ENCODE results near the gene IRX4. TPM values are rescaled to one million over a fixed set of nuclear protein-coding genes. Genes with fewer than 3 reads are reported as not detected.

Gene IRX4
- total RNA-seq, 2 donors from 2014 or later = not detected

- Histone ChIP-seq H3K4me3 (no peak overlapping the region), H3K9me3 (no peaks in the 10 kb centered on the region), H3K4me1 (no peaks in the 10 kb centered on the region), H3K27ac (no peak overlapping the region), H3K36me3 (no peaks in the 10 kb centered on the region), H3K27me3 (no peaks in the 10 kb centered on the region), H3K9ac (ENCODE audit: low read depth in 2 of 2, low read length in 2 of 2) (no peak overlapping the region)
- intact Hi-C loops (cut with DNase I) = no loop called here
- DNase-seq = no peak
- TF ChIP-seq, protein P1, sequence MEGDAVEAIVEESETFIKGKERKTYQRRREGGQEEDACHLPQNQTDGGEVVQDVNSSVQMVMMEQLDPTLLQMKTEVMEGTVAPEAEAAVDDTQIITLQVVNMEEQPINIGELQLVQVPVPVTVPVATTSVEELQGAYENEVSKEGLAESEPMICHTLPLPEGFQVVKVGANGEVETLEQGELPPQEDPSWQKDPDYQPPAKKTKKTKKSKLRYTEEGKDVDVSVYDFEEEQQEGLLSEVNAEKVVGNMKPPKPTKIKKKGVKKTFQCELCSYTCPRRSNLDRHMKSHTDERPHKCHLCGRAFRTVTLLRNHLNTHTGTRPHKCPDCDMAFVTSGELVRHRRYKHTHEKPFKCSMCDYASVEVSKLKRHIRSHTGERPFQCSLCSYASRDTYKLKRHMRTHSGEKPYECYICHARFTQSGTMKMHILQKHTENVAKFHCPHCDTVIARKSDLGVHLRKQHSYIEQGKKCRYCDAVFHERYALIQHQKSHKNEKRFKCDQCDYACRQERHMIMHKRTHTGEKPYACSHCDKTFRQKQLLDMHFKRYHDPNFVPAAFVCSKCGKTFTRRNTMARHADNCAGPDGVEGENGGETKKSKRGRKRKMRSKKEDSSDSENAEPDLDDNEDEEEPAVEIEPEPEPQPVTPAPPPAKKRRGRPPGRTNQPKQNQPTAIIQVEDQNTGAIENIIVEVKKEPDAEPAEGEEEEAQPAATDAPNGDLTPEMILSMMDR (IDR thresholded peaks at IDR 0.05) = no peak
These were observed 39.0 kb upstream of the IRX4 start for GRCh38 chr5:1921711-1922110.

GRCh38 chr5:1919750-1920149, 37.0 kb upstream of the IRX4 start:
- H3K4me1 ChIP-seq = no peaks in the 10 kb centered on the region
- no peak for DNase-seq
- no peaks in the 10 kb centered on the region for H3K27me3 ChIP-seq
- intact Hi-C loops (cut with DNase I) = no loop called here
- no peak overlapping the region for H3K27ac ChIP-seq
- no peak overlapping the region for H3K9ac ChIP-seq (ENCODE audit: low read depth in 2 of 2, low read length in 2 of 2)
- no peak overlapping the region for H3K4me3 ChIP-seq
- H3K9me3 ChIP-seq = no peaks in the 10 kb centered on the region
- TF ChIP-seq, protein P1 (IDR thresholded peaks at IDR 0.05) = no peak
- H3K36me3 ChIP-seq = no peaks in the 10 kb centered on the region

DNA sequence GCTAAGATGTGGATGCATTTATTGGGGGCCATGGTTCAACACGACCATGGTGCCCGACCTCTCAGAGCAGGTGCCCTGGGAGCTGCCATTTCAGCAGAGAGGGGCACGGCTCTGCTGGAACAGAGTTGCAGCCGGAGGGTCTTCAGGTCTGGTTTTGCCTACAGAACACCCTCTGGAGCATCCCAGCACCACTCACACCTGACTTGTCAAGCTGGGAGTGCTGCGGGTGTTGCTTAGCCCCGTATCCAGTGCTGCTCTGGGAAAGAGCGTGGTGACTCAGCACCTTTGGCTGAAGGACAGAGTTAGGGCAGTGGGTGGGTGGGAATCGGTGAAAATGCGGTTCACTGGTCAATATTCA, 36.5 kb upstream of the IRX4 start:
- Histone ChIP-seq H3K4me1 (no peaks in the 10 kb centered on the region), H3K27me3 (no peaks in the 10 kb centered on the region), H3K9ac (ENCODE audit: low read depth in 2 of 2, low read length in 2 of 2) (no peak overlapping the region), H3K36me3 (no peaks in the 10 kb centered on the region), H3K9me3 (no peaks in the 10 kb centered on the region), H3K4me3 (no peak overlapping the region), H3K27ac (no peak overlapping the region)
- no peak for DNase-seq
- intact Hi-C loops (cut with DNase I) = no loop called here
- TF ChIP-seq, protein P1 (IDR thresholded peaks at IDR 0.05) = no peak

DNA sequence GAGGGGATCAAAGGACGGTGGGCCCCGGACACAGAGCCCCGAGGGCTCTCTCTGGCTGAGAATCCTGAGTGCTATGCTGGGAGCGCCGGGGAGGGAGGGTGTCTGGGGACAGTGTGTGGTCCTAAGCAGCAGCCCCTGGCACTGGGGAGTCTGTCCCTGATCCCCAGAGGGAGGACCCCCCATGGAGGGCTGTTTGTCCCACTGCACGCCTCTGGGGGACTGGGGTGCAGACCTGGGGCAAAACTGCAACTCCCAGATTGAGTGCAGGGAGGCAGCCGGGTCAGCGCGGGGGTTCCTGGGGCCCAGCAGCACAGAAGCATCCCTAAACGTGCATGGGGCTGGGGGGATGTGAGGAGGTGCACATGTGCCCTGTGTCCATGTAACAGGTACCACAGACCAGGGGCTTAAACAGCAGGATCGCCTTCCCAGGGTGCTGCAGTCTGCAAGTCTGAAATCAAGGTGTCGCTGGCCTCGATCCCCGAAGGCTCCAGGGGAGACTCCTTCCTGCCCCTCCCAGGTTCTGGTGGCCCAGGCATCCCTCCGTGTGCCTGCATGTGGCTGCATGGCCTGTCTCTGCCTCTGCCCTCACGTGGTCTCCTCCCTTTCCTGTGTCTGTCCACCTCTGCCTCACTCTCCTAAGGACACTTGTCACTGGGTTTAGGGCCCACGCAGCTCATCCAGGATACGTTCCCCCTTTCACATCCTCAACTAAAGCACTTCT, 35.9 kb upstream of the IRX4 start:
- Histone ChIP-seq H3K27ac (no peak overlapping the region), H3K27me3 (no peaks in the 10 kb centered on the region), H3K36me3 (no peaks in the 10 kb centered on the region), H3K9ac (ENCODE audit: low read depth in 2 of 2, low read length in 2 of 2) (no peak overlapping the region), H3K4me1 (no peaks in the 10 kb centered on the region), H3K9me3 (no peaks in the 10 kb centered on the region), H3K4me3 (no peak overlapping the region)
- no peak for DNase-seq
- intact Hi-C loops (cut with DNase I) = no loop called here
- TF ChIP-seq, protein P1 (IDR thresholded peaks at IDR 0.05) = no peak

DNA sequence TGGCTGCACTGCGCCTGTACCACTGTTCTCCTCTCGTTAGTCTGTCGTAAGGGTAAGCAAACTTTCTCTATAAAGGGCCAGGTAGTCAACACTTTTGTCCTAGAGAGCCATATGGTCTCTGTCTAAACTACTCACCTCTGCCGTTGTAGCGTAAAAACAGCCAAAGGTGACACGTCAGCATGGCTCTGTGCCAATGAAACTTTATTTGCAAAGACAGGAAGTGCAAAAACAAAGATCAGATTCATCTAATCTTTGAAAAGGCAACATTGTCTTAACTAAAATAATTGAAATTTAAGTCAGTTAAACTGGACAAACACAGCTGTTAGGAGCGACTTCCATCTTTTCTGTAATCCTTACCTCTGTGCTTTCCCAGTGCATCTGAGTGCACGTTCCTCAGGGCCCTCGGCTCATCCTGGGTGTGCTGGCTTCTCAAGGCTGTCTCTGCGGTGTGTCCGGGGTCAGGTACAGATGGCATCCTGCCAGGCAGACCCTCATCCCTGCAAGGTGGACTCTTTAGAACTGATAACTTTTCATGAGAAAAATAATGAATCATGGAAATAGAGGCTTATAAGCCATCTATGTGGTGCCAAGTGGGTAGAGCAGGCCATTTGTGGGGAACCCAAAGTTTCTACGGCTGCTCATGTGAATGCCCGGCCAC, 35.2 kb upstream of the IRX4 start:
- Histone ChIP-seq H3K36me3 (no peaks in the 10 kb centered on the region), H3K9ac (ENCODE audit: low read depth in 2 of 2, low read length in 2 of 2) (no peak overlapping the region), H3K4me3 (no peak overlapping the region), H3K27ac (no peak overlapping the region), H3K27me3 (no peaks in the 10 kb centered on the region), H3K4me1 (no peaks in the 10 kb centered on the region), H3K9me3 (no peaks in the 10 kb centered on the region)
- no peak for DNase-seq
- TF ChIP-seq, protein P1 (IDR thresholded peaks at IDR 0.05) = no peak
- intact Hi-C loops (cut with DNase I) = no loop called here
